GM18517 (cell line): ENCODE data around the gene TULP4.
"Not testable (repeated sequence)": the region's sequence is repeated elsewhere in the genome, so short reads cannot be mapped to it uniquely, and the experiment has no call there.

ENCODE experiments used
- ATAC-seq: cut with Tn5 transposase; IDR thresholded peaks from one replicate; pipeline ENCODE4 v1.9.1; 2021; ENCODE audit warnings: mild to moderate bottlenecking, moderate library complexity; ENCODE audit not compliant: unreplicated experiment

Gene TULP4

GRCh38 chr6:158327211-158327610 lies 14.9 kb downstream of the TULP4 start:
- no peak for ATAC-seq

DNA sequence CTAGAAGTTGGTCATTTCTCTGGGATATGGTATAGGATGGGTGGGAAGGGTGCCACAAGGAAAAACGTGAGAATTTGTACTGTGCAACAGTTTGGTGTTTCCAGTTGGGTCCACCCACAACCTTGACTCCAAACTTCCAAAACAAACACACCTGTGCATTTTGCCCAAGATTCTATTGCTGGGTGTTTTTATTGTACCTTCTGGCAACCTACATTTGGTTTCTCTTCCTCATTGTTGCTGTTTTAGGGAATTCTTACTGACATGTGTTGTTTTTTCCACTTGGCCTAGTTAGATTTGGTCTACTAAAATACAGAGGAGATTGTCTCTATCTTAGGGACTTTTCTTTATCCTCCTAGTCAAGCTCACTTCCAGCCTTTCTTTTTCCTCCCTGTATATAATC lies 16.7 kb downstream of the TULP4 start:
- no peak for ATAC-seq

GRCh38 chr6:158329531-158329930 lies 17.3 kb downstream of the TULP4 start:
- ATAC-seq: no peak

DNA sequence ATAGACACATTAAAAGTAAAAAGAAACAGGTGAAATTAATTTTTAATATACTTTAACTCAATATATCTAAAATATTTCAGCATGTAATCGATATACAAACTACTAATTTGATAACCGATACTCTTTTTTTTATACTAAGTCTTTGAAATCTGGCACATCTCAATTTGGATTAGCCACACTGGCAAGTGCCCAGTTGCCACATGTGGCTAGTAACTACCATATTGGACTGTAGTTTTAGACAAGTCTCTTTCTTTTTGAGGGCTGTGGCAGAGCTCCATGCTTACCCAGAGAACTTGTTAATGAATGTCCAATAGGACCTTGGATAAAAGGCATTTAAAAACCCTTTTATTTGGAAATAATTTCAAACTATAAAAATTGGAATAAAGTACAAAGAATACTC lies 17.8 kb downstream of the TULP4 start:
- ATAC-seq: no peak

DNA sequence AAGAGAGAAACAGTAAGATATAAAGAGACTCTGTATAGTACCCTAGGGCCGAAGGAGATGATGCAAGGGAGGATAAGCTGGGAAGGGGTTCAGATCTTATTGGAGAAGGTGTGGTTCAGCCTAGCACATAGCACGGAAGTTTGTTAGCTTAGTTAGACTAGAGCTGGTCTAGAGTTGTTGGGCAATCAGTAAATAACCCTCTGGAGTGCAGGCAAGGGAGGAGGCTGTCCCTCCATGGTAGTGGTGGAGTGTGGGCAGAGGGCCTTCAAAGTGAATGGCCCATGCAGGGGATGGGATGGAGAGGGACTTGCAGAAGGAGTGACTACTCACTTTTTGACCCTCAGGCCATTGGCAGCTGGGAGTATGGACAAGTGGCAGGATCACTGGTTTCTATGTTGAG lies 20.0 kb downstream of the TULP4 start:
- no peak for ATAC-seq

- no peak for ATAC-seq
Measured at GRCh38 chr6:158333094-158333493, 20.8 kb downstream of the TULP4 start.

DNA sequence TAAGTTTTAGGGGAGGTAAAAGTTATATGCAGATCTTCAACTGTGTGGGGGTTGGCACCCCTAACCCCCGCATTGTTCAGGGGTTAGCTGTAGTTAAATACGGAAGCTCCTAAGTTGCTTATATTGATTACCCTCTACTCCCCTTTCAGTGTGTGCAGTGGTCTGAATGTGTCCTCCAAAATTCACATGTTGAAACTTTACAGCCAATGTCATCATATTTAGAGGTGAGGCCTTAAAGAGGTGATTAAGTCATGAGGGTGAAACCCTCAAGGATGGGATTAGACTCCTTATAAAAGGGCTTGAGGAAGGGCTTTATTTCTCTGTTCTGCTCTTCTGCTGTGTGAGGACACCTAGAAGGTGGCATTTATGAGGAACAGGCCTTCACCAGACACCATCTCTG lies 22.3 kb downstream of the TULP4 start:
- no peak for ATAC-seq

DNA sequence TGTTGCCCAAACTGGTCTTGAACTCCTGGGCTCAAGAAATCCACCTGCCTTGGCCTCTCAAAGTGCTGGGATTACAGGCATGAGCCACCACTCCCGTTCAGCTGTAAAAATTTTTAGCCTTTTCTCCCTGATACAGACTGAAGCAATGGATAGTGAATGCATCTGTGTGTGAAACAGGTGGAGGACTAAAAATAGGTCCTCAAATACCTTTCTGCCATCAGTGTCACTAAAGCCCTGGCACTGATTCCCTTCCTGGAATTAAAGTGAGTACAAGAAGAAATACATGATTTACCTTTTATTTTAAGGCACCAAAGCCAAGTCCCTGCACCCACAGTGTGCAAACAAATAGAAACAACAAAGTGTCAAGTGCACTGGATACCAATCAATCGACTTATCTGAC lies 25.1 kb downstream of the TULP4 start:
- ATAC-seq: no peak

GRCh38 chr6:158338311-158339112 lies 26.2 kb downstream of the TULP4 start:
- no peak for ATAC-seq

GRCh38 chr6:158339197-158339596 lies 26.9 kb downstream of the TULP4 start:
- not testable (repeated sequence) for ATAC-seq

DNA sequence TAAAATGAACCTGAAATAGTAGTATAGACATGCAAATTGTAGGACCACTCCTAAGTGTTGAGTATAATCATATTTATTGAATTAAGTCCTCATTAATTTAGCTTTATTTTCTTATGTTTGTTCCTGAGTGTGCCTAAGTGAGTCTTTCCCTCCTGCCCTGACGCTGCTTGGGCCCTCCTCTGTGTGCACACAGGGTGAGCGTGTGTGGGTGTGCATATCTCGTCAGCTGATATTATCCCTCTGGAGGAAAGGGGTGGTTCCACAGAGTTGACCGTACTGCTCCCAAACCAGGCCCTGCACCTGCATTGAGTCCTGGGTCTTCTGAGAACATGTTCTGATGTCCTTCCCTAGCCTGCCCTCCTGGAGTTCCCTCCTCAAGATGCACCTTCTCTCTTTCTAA lies 28.0 kb downstream of the TULP4 start:
- no peak for ATAC-seq

- no peak for ATAC-seq
Measured at GRCh38 chr6:158344534-158344933, 32.3 kb downstream of the TULP4 start.

- not testable (repeated sequence) for ATAC-seq
Measured at GRCh38 chr6:158345444-158345843, 33.2 kb downstream of the TULP4 start.

- ATAC-seq: no peak
Measured at GRCh38 chr6:158347335-158347734, 35.1 kb downstream of the TULP4 start.

DNA sequence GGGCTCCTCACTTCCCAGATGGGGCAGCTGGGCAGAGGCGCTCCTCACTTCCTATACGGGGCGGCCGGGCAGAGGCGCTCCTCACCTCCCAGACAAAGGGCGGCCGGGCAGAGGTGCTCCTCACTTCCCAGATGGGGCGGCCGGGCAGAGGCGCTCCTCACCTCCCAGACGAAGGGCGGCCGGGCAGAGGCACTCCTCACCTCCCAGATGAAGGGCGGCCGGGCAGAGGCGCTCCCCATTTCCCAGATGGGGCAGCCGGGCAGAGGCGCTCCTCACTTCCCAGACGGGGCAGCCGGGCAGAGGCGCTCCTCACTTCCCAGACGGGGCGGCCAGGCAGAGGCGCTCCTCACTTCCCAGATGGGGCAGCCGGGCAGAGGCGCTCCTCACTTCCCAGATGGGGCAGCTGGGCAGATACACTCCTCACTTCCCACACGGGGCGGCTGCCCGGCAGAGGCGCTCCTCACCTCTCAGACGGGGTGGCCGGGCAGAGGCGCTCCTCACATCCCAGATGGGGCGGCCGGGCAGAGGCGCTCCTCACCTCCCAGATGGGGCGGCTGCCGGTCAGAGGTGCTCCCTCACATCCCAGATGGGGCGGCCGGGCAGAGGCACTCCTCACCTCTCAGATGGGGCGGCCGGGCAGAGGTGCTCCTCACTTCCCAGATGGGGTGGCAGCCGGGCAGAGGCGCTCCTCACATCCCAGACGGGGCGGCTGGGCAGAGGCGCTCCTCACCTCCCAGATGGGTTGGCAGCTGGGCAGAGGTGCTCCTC lies 36.7 kb downstream of the TULP4 start:
- ATAC-seq: not testable (repeated sequence)

- not testable (repeated sequence) for ATAC-seq
Measured at GRCh38 chr6:158349505-158350275, 37.4 kb downstream of the TULP4 start.

GRCh38 chr6:158350731-158351130 lies 38.5 kb downstream of the TULP4 start:
- ATAC-seq: not testable (repeated sequence)

GRCh38 chr6:158353883-158354877 lies 41.9 kb downstream of the TULP4 start:
- ATAC-seq: no peak

DNA sequence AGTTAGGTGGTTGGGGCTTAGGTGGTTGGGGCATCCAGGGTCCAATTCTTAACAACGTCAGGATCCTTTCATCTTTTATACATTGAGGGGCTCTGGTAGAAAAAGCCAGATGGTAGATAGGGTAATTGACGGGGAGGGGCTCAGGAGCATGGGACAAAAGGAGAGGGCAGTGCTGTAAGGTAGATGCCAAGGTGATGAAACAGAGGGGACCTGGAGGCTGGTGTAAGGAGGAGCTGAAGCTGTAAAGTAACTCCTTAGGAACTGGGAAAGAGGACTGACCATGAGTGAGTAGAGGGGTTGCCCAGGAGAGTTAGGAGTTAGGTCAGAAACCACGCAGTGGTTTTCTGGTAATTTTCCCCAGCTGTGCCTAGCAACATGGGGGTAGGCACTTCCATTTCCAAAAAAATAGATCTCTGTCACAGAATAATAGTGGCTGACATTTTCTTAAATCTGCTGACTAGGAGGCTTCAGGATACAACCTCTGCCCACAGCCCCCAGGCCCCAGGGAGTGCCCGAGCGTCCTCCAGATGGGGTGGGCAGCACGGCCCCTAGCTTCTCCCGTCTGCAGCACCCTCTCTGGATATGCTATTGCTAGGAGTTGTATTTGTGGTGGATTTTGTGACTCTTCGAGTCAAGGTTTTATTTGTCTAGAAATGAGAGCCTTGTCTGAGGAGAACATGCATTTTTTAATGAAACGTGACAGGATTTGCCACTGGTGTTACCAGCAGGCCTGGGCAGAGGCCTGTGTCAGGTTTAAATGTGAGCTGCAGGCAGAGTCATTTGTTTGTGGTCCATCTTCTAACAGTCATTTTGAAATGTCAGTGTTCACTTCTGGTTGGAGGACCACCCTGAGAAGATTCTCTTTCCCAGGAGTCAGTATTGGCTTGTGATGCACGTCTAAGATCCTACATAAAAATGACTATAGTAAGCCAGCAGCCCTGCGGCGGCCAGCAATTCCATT lies 44.6 kb downstream of the TULP4 start:
- ATAC-seq: no peak
